GM12878 (cell line): Measurements from ENCODE around the gene KDM3B. TPM values are rescaled to one million over a fixed set of nuclear protein-coding genes. Genes with fewer than 3 reads are reported as not detected.
A peak's percentile ranks its signal among the peaks of the same experiment; 100 is the strongest.

Experiments used
- CEBPB ChIP-seq, 2 experiments: fragments of 150-350 bp in 1 of 2; IDR thresholded peaks; 2 replicates each; pipeline ENCODE4 v1.6.1; 2012 to 2014; ENCODE audit warnings: low read depth in 2 of 2, low read length in 2 of 2, borderline replicate concordance in 1 of 2, inconsistent platforms in 1 of 2
- HDAC6 ChIP-seq: fragments of 200-600 bp; sonication (generic); IDR thresholded peaks from one replicate; pipeline ENCODE4 v1.8.0; 2017; ENCODE audit warnings: antibody characterized with exemption; ENCODE audit not compliant: unreplicated experiment
- MTA3 ChIP-seq: IDR thresholded peaks from 2 replicates; pipeline ENCODE4 v1.6.1; 2012; ENCODE audit warnings: low read length, inconsistent platforms, borderline replicate concordance
- NR2F1 ChIP-seq: fragments of 450-650 bp; conservative IDR thresholded peaks from 2 replicates; pipeline ENCODE4 v1.6.1; 2017; ENCODE audit warnings: mild to moderate bottlenecking
- POLR2AphosphoS5 ChIP-seq: IDR thresholded peaks from 2 replicates; pipeline ENCODE4 v1.6.1; 2011; ENCODE audit warnings: mild to moderate bottlenecking, low read length, inconsistent platforms
- SIX5 ChIP-seq: IDR thresholded peaks from 2 replicates; pipeline ENCODE4 v1.6.1; 2011; ENCODE audit warnings: mild to moderate bottlenecking, low read depth, low read length, moderate library complexity; ENCODE audit not compliant: severe bottlenecking
- SREBF1 ChIP-seq: IDR thresholded peaks from 2 replicates; pipeline ENCODE4 v1.6.1; 2012; ENCODE audit warnings: mild to moderate bottlenecking, low read length
- ZBED1 ChIP-seq: IDR thresholded peaks from 2 replicates; pipeline ENCODE4 v1.6.1; 2016; ENCODE audit warnings: borderline replicate concordance
- ZNF274 ChIP-seq: IDR thresholded peaks from one replicate; pipeline ENCODE4 v1.8.0; 2011; ENCODE audit not compliant: insufficient read length, insufficient read depth
- polyA plus RNA-seq, 11 experiments: library from polyadenylated mRNA; depleted of rRNA in 4 of 11; unstranded in 6 of 11; stranded (reverse) in 5 of 11; fragments of >200 nt; fragmentation: Nextera tagmentation in 4 of 11; fragmentation: Illumina TruSeq in 1 of 11; extraction: Ambion mirVana in 4 of 11; extraction: Trizol in 1 of 11; gene quantifications; 1 replicate in 1 of 11; 2 replicates in 10 of 11; pipeline versions ENCODE4 v1.2.1 to v1.2.3, GENCODE V29; 2011 to 2016; ENCODE audit warnings: inconsistent platforms in 2 of 11, missing spikeins in 2 of 11, low read depth in 1 of 11
- total RNA-seq, 4 experiments: library from RNA; depleted of rRNA in 3 of 4; stranded (reverse); fragments of >200 nt in 3 of 4; fragmentation: Illumina TruSeq in 1 of 4; extraction: Trizol in 1 of 4; gene quantifications; 2 replicates each; pipeline versions ENCODE4 v1.2.1 to v1.2.3, GENCODE V29; 2013 to 2021
- TF ChIP-seq, protein P1 (sequence below): fragments of 450-650 bp; IDR thresholded peaks from 2 replicates; pipeline ENCODE4 v1.6.1; 2017; ENCODE audit warnings: borderline replicate concordance
- TF ChIP-seq, protein P2 (sequence below): fragments of 450-650 bp; IDR thresholded peaks from 2 replicates; pipeline ENCODE4 v1.6.1; 2016; ENCODE audit warnings: mild to moderate bottlenecking, moderate library complexity, borderline replicate concordance
- TF ChIP-seq, protein P3 (sequence below): fragments of 450-650 bp; IDR thresholded peaks from 2 replicates; pipeline ENCODE4 v1.6.1; 2017; ENCODE audit warnings: mild to moderate bottlenecking
- TF ChIP-seq, protein P4 (sequence below): fragments of 150-350 bp; IDR thresholded peaks from 2 replicates; pipeline ENCODE4 v1.6.1; 2016; ENCODE audit warnings: low read depth, low read length
- TF ChIP-seq, protein P5 (sequence below): fragments of 450-650 bp; conservative IDR thresholded peaks from 2 replicates; pipeline ENCODE4 v1.6.1; 2017; ENCODE audit warnings: mild to moderate bottlenecking, moderate library complexity

Gene KDM3B
- total and polyA plus RNA-seq, 10 of the 15 experiments (the other 5 are each of a cell fraction or from before 2014, with no cell fraction given), result 8.5 to 45.7 (median 29.0) TPM

DNA sequence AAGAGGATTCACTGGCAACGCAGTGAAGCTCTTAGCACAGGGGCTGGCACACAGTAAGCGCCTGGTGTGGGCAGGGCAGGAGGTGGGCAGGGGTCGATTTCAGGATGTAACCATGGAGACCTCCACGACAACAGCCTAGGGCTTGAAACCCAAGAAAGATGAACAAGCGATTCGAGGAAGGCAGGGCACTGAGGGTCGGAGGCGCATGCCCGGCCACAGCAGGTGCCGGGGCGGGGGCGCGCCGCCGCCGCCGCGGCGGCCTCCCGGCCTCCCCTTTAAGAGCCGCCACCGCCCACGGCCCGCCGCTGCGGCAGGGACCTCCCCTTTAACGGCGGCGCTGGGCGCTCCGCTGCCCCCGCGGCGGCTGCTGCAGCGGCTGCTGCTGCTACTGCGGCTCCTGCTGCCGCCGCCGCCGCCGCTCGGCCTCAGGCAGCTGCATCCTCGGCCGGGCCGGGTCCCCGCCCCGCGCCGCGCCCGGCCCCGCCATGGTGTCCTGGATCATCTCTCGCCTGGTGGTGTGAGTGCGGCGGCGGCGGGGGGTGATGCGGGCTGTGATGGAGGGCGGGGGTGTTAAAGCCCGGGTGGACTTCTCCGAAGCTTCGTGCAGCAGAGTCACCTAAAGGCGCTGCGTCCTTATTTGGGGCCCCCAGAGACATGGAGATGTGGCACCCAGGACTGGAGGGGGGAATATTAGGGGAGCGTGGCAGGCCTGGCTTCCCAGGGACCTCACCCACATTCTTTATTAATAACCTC lies 86.4 kb downstream of the KDM3B start, which contains the start of gene REEP2 (continued):
- TF ChIP-seq ZNF274, result no peak
- TF ChIP-seq, protein P1, sequence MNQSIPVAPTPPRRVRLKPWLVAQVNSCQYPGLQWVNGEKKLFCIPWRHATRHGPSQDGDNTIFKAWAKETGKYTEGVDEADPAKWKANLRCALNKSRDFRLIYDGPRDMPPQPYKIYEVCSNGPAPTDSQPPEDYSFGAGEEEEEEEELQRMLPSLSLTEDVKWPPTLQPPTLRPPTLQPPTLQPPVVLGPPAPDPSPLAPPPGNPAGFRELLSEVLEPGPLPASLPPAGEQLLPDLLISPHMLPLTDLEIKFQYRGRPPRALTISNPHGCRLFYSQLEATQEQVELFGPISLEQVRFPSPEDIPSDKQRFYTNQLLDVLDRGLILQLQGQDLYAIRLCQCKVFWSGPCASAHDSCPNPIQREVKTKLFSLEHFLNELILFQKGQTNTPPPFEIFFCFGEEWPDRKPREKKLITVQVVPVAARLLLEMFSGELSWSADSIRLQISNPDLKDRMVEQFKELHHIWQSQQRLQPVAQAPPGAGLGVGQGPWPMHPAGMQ, result no peak
- TF ChIP-seq POLR2AphosphoS5, result no peak
- TF ChIP-seq, protein P2, sequence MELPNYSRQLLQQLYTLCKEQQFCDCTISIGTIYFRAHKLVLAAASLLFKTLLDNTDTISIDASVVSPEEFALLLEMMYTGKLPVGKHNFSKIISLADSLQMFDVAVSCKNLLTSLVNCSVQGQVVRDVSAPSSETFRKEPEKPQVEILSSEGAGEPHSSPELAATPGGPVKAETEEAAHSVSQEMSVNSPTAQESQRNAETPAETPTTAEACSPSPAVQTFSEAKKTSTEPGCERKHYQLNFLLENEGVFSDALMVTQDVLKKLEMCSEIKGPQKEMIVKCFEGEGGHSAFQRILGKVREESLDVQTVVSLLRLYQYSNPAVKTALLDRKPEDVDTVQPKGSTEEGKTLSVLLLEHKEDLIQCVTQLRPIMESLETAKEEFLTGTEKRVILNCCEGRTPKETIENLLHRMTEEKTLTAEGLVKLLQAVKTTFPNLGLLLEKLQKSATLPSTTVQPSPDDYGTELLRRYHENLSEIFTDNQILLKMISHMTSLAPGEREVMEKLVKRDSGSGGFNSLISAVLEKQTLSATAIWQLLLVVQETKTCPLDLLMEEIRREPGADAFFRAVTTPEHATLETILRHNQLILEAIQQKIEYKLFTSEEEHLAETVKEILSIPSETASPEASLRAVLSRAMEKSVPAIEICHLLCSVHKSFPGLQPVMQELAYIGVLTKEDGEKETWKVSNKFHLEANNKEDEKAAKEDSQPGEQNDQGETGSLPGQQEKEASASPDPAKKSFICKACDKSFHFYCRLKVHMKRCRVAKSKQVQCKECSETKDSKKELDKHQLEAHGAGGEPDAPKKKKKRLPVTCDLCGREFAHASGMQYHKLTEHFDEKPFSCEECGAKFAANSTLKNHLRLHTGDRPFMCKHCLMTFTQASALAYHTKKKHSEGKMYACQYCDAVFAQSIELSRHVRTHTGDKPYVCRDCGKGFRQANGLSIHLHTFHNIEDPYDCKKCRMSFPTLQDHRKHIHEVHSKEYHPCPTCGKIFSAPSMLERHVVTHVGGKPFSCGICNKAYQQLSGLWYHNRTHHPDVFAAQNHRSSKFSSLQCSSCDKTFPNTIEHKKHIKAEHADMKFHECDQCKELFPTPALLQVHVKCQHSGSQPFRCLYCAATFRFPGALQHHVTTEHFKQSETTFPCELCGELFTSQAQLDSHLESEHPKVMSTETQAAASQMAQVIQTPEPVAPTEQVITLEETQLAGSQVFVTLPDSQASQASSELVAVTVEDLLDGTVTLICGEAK, result no peak
- TF ChIP-seq SIX5, result no peak
- TF ChIP-seq MTA3, result no peak
- TF ChIP-seq ZBED1, result no peak
- no peak for TF ChIP-seq CEBPB (IDR thresholded peaks at IDR 0.05; ENCODE audit: borderline replicate concordance in 1 of 2, low read depth in 2 of 2, low read length in 2 of 2)
- TF ChIP-seq SREBF1, result no peak
- TF ChIP-seq HDAC6, result no peak
- 0 out of 2 replicates have a peak, but pooled peaks have one; percentile 29 for TF ChIP-seq NR2F1
- TF ChIP-seq, protein P3, sequence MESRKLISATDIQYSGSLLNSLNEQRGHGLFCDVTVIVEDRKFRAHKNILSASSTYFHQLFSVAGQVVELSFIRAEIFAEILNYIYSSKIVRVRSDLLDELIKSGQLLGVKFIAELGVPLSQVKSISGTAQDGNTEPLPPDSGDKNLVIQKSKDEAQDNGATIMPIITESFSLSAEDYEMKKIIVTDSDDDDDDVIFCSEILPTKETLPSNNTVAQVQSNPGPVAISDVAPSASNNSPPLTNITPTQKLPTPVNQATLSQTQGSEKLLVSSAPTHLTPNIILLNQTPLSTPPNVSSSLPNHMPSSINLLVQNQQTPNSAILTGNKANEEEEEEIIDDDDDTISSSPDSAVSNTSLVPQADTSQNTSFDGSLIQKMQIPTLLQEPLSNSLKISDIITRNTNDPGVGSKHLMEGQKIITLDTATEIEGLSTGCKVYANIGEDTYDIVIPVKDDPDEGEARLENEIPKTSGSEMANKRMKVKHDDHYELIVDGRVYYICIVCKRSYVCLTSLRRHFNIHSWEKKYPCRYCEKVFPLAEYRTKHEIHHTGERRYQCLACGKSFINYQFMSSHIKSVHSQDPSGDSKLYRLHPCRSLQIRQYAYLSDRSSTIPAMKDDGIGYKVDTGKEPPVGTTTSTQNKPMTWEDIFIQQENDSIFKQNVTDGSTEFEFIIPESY, result no peak
- TF ChIP-seq, protein P4, sequence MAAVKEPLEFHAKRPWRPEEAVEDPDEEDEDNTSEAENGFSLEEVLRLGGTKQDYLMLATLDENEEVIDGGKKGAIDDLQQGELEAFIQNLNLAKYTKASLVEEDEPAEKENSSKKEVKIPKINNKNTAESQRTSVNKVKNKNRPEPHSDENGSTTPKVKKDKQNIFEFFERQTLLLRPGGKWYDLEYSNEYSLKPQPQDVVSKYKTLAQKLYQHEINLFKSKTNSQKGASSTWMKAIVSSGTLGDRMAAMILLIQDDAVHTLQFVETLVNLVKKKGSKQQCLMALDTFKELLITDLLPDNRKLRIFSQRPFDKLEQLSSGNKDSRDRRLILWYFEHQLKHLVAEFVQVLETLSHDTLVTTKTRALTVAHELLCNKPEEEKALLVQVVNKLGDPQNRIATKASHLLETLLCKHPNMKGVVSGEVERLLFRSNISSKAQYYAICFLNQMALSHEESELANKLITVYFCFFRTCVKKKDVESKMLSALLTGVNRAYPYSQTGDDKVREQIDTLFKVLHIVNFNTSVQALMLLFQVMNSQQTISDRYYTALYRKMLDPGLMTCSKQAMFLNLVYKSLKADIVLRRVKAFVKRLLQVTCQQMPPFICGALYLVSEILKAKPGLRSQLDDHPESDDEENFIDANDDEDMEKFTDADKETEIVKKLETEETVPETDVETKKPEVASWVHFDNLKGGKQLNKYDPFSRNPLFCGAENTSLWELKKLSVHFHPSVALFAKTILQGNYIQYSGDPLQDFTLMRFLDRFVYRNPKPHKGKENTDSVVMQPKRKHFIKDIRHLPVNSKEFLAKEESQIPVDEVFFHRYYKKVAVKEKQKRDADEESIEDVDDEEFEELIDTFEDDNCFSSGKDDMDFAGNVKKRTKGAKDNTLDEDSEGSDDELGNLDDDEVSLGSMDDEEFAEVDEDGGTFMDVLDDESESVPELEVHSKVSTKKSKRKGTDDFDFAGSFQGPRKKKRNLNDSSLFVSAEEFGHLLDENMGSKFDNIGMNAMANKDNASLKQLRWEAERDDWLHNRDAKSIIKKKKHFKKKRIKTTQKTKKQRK, result no peak
- TF ChIP-seq, protein P5, sequence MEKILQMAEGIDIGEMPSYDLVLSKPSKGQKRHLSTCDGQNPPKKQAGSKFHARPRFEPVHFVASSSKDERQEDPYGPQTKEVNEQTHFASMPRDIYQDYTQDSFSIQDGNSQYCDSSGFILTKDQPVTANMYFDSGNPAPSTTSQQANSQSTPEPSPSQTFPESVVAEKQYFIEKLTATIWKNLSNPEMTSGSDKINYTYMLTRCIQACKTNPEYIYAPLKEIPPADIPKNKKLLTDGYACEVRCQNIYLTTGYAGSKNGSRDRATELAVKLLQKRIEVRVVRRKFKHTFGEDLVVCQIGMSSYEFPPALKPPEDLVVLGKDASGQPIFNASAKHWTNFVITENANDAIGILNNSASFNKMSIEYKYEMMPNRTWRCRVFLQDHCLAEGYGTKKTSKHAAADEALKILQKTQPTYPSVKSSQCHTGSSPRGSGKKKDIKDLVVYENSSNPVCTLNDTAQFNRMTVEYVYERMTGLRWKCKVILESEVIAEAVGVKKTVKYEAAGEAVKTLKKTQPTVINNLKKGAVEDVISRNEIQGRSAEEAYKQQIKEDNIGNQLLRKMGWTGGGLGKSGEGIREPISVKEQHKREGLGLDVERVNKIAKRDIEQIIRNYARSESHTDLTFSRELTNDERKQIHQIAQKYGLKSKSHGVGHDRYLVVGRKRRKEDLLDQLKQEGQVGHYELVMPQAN, result peak; percentile 54; the same call in 1 of the 2 replicates
